PFSK-1 (cell line): ENCODE measurements around the gene PROKR1.

Source experiments
- FOXP2 ChIP-seq: optimal IDR thresholded peaks from 2 replicates; pipeline ENCODE3; 2011; ENCODE audit warnings: borderline replicate concordance, control low read depth, inconsistent platforms; ENCODE audit not compliant: insufficient read depth; ENCODE audit errors: extremely low read length, extremely low read depth
- POLR2AphosphoS5 ChIP-seq: IDR thresholded peaks from 2 replicates; pipeline ENCODE4 v1.6.1; 2012; ENCODE audit warnings: low read depth, mild to moderate bottlenecking, control low read depth, low read length, moderate library complexity
- REST ChIP-seq, 2 experiments: IDR thresholded peaks; 2 replicates each; pipeline versions ENCODE4 v1.6.1 to v1.8.0; 2011 to 2012; ENCODE audit warnings: low read depth in 2 of 2, low read length in 2 of 2, control low read depth in 1 of 2, inconsistent platforms in 1 of 2, mild to moderate bottlenecking in 1 of 2, moderate library complexity in 1 of 2; ENCODE audit not compliant: insufficient read depth in 1 of 2
- SIN3A ChIP-seq: IDR thresholded peaks from 2 replicates; pipeline ENCODE4 v1.6.1; 2012; ENCODE audit warnings: mild to moderate bottlenecking, low read length, moderate library complexity, borderline replicate concordance; ENCODE audit not compliant: insufficient read depth
- TAF1 ChIP-seq: IDR thresholded peaks from 2 replicates; pipeline ENCODE4 v1.6.1; 2012; ENCODE audit warnings: low read length, control low read depth, borderline replicate concordance; ENCODE audit not compliant: insufficient read depth

DNA sequence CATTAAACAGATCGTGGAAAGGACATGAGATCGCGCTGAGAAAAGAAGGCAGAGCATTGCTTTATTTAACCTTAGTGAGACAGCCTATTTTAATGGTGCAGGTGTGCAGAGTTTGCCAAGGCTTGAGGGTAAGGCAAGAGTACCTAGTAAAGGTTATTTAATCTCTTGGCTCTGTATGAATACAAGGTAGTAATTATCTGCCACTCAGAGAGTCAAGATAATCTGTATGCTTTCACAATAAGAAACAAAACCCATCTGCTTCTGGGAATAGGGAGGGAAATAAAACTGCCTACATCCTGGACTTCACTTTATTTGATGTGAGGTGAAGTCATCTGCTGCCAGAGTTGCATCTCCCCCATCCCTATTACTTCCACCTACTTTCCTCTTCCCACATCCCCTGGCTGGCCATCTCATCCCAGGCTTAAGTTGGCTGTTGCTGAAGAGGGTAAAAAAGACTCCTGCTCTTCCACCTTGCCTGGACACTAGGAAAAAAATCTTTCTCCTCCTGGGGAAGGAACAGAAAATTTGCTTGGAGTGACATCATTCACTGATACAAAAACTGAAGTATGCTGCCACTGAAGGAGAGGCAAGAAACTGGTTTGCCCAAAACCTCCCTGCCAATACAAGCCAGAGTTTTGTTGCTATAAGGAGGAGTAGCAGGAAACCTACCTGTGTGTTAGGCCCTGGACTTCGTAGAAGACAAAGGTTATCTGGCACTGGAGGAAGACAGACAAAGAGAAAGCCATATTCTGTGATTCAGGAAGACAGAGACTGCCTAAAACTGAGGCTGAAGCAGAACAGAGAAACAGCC, 55.4 kb downstream of the PROKR1 start:
- no peak for TF ChIP-seq REST (IDR thresholded peaks at IDR 0.05; ENCODE audit: insufficient read depth in 1 of 2, low read depth in 2 of 2, low read length in 2 of 2)
- no peak for TF ChIP-seq POLR2AphosphoS5
- TF ChIP-seq SIN3A, result no peak
- TF ChIP-seq TAF1, result no peak
- no peak for TF ChIP-seq FOXP2
